GM21717 (cell line): ENCODE measurements around the gene RAB24.
"Not testable (repeated sequence)": the region's sequence is repeated elsewhere in the genome, so short reads cannot be mapped to it uniquely, and the experiment has no call there.

ENCODE experiments used
- ATAC-seq: cut with Tn5 transposase; IDR thresholded peaks from one replicate; pipeline ENCODE4 v1.9.1; 2021; ENCODE audit warnings: mild to moderate bottlenecking, moderate library complexity; ENCODE audit not compliant: unreplicated experiment

Gene RAB24

DNA sequence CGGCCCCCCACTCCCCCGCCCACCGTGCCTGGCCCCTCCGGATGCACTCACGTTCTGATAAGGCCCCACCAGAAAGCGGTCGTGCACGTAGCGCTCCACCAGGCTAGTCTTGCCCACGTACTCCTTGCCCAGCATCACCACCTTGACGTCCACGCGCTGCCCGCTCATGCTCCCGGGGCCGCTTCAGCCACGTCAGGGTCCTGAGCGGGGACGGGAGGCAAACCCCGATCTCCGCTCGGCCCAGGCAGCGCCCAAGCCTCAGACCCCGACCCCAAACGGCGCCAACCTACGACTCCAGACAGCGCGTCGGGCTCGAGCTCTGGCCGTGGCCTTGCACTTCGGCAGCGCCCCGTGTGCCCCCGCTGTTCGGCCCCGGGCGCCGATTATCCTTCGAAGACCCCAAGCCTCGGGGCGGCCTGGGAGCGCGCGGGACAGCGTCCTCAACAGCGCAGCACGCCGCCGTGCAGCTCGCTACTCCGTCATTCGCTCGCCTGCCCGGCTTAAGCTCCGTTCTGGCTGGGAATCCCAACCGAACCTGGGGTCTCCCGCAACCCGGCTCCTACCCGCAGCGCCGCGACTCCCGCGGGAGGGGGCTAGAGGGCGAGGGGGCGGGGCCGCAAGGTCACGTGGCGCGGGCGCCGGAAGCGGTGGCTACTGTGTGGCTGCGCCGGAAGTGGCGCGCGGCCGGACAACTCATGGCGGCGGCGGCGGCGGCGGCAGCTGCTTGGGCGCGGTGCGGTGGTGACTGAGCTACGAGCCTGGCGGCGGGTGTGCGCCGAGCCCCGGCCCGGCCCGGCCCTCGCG is at the start of gene RAB24, which contains the start of gene PRELID1:
RAB24 (minus strand) TSS at position 599 of the 804 bp plus-strand sequence; CDS start at position 168, 431 bp downstream.
PRELID1 (plus strand) TSS at position 679 of the 804 bp plus-strand sequence. CDS start 187 bp downstream, outside the sequence.
- ATAC-seq: peak; percentile 43

DNA sequence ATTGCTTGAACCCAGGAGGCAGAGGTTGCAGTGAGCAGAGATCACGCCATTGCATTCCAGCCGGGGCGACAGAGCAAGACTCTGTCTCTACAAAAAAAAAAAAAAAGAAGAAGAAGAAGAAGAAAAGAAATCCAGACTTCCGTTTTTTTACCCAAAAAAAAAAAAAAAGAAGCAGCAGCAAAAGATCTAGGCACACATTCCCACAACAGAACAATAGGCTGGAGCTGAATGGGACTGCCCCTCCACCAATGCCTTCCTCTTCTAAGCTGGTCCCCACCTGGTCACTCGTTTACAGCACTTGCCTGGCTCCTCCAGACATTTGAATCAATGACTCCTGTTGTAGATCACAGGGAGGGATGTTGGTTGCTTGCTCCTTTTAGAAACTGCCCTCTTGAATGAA is 49.6 kb upstream of the RAB24 start:
- no peak for ATAC-seq

DNA sequence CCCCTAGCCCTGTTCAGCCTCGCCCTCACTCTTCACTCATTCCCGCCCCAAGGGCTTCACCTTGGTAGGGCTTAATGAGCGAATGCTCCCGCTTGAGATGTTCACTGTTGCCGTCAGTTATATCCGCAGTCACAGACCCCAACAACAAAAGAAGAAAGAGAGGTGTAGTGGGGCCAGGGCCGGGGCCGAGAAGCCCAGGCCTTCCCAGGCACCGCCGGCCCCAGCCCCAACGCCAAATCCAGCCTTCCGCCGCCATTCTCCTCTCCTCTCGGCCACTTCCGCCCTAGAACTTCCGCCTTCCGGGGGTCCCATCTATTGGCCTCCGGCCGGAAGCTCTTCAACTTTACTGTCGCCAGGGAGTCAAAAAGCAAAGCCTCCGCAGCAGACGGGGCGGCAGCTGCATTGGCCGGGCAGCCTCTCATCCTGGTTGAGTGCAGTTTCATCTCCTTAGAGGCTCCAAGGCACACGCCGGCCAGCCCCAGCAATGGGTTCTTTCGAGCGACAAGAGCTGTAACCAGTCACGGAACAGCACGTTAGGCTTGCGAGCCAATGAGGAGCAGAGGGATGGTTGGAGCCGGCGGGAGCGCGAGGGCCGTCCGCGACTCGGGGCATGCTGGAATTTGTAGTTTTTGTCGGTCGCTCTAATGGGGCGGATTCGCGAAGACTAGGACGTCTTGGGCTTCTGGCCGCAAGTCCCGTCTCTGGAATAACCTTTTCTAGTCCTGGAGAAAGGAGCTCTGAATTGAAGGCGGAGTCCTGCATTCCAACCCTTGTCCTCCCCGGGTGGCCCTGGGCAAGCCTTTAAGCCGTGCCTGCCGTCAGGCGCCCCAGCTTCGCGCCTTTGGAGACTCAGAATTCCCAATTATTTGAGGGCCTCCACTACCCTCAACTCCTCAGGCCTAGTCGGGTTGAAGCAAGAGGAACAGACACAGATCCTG is 48.1 kb upstream of the RAB24 start, which contains the start of gene LMAN2:
LMAN2 (minus strand) TSS at position 277 of the 938 bp plus-strand sequence; CDS start at position 256, 21 bp downstream.
- peak; percentile 88 for ATAC-seq

DNA sequence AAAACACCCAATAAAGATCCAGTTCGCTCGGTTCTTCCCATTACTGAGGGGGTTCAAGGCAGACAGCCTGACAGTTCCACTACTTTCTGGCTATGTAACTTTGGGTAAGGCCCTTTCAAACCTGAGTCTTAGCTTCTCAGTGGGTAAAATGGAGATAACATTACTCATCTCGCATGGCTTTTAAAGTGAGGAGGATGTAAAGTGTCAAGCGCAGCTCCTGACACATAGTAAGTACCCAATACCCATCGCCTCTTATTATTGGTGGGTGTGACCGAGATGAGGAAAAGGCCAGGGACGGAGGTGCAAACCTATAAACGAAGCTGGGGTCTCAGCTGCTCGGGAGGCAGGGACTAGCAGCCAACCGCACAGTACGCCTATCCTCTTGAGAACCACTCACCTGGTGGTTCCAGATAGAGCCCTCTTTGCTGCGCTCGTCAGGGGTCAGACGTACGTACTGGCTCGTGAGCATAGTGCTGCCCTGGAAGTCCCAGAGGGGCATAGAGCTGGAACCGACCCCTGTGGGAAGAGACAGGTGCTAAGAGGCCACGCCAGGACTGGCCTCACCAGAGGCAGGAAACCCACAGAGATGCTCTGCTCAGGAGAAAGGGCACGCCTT is 47.4 kb upstream of the RAB24 start:
- ATAC-seq: no peak

DNA sequence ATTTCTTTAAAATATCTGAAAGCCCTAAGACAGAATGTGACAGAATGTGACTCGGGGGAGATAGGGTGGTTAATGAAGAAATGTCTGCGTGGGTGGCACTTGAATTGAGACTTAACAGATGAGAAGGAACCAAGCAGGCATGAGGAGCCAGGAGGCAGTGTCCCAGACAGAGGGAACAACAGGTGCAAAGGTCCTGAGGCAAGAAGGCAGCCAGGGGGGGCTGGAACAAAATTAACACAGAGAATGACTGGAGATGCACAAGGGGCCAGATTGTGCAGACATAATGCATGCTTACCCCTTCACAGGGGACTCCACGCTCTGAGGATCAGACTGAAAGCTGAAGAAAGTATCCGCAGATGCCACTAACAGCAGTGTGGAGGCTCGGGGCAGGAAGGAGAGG is 46.2 kb upstream of the RAB24 start:
- ATAC-seq: no peak

DNA sequence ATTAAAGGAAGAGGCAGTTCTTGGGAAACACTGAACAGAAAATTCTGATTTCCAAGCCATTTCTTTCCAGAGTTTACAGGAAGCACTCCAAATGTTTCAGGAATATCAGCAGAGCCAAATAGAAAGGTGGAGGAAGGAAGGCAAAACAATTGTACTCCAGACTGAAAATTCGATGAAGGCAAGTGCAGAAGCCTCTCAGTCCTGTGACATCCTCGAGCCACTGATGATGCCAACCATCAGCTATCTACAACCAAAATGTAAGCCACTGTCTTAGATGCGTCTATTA is 45.8 kb upstream of the RAB24 start:
- no peak for ATAC-seq

DNA sequence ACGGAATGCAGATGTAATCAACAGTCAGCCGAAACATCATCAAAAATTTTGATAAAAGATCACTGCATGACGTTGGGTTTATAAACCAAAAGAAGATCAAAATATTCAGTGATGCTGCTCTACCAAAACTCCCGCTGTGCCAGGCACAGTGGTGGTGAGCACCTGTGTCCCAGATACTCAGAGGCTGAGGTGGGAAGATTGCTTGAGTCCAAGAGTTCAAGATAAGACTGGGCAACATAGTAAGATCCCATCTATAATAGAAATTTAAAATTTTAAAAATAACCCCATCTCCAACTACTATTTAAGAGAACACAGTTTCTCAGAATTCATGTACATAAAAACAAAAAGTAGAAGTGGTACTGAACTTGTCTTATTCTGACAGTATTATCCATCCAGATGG is 44.2 kb upstream of the RAB24 start:
- no peak for ATAC-seq

DNA sequence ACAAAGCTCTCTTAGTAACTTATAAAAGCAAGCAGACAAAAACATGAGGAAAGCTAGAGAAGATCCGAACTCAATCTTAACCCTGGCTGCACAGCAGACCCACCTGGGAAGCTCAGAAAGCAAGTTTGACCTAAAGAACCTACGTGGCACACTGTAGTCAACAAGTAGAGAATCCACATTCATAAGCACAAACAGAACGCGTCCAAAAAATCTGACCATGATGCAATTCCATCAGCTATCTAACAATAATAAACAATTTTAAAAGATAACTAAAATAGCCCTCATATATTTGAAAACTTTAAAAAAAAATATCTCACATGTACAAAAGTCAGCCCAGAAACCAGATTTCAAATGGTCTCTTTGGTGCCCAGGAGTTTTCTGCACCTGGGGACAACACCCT is 43.3 kb upstream of the RAB24 start:
- ATAC-seq: no peak

DNA sequence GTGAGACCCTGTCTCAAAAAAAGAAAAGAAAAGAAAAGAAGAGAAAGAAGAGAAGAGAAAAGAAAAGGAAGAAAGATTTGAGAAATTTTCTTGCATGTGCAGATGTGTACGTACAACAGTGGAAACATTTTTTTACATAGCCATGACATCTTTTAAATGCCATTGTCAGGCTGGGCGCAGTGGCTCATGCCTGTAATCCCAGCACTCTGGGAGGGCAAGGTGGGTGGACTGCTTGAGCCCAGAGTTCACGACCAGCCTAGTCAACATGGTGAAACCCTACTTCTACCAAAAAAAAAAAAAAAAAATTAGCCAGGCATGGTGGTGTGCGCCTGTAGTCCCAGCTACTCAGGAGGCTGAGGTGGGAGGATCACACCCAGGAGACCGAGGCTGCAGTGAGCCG is 41.4 kb upstream of the RAB24 start:
- ATAC-seq: no peak

DNA sequence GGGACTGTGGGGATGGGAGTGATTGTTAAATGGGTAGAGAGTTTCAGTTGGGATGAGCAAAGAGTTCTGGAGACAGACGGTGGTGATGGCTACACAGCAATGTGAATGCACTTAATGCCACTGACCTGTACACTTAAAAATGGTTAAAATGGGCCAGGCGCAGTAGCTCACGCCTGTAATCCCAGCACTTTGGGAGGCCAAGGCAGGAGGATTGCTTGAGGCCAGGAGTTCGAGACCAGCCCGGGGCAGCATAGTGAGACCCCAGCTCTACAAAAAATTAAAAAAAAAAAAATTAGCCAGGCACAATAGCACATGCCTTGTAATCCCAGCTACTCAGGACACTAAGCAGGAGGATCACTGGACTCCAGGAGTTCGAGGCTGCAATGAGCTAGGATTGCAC is 40.3 kb upstream of the RAB24 start:
- no peak for ATAC-seq

DNA sequence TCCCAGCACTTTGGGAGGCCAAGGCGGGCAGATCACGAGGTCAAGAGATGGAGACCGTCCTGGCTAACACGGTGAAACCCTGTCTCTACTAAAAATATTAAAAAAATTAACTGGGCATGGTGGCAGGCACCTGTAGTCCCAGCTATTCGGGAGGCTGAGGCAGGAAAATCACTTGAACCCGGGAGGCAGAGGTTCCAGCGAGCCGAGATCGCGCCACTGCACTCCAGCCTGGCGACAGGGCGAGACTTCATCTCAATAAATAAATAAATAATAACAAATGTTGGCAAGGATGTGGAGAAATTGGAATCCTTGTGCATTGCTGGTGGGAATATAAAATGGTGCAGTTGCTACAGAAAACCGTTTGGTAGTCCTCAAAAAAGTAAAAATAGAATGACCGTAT is 39.5 kb upstream of the RAB24 start:
- ATAC-seq: not testable (repeated sequence)

DNA sequence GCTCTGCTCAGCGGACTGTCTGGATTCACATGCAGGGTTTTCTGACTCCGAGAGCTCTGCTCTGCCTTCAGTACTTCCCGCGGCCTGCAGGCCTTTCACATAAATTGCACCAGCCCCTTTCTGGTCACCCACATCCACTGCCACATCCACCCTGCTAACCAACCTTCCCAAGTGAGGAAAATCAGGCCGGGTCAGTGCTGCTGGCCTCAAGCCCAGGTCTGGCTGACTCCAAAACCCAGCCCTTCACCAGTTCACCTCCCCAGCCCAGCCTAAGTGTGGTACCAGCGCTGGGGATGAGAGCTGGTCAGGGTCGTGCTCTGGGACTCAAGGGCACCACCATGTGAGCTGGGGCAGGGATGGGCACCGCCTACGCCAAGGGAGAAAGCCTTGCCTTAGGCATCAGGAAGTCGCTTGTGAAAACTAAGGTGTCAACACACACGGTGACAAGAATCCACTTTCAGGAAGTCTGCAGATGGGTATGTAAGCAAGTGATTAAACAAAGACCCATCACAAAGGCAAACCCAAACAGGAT is 35.7 kb upstream of the RAB24 start:
- no peak for ATAC-seq

DNA sequence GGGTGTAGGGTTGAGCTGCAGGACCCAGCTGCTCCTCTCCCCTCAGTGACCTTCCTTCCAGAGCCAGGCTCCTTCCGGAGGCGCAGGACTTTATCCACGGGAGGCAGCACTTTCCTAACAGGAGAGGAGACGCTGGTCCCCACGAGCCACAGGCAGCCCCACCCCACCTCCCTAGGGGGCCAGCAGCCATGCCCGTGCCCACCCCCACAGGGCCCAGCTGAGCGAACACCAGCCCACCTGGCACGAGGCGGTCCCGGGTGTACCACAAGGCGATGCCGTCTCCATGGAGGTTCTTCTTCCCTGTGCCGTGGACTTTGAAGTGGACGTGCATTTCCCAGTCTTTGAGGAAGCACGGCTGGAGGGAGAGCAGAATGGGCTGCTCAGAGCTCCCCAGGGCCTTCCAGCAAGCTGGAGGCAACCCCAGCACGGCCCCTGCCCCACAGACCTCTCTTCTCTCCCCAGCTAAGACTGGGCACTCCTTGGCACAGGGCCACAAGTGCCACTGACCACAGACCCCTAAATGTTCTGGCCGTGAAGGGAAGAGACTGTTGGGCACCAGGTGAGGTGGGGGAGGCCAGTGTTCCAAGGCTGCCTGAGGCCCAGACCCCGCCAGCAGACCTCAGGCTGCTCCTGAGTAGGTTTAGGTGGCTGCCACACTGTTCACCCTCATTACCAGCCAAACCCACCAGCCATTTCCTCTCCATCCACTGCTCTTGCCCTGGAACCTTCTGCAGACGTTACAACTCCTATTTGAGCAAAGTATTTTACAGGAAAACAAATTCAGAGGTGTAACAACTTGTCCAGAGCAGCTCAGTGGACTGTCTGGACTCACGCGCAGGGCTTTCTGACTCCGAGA is 35.0 kb upstream of the RAB24 start:
- ATAC-seq: no peak

DNA sequence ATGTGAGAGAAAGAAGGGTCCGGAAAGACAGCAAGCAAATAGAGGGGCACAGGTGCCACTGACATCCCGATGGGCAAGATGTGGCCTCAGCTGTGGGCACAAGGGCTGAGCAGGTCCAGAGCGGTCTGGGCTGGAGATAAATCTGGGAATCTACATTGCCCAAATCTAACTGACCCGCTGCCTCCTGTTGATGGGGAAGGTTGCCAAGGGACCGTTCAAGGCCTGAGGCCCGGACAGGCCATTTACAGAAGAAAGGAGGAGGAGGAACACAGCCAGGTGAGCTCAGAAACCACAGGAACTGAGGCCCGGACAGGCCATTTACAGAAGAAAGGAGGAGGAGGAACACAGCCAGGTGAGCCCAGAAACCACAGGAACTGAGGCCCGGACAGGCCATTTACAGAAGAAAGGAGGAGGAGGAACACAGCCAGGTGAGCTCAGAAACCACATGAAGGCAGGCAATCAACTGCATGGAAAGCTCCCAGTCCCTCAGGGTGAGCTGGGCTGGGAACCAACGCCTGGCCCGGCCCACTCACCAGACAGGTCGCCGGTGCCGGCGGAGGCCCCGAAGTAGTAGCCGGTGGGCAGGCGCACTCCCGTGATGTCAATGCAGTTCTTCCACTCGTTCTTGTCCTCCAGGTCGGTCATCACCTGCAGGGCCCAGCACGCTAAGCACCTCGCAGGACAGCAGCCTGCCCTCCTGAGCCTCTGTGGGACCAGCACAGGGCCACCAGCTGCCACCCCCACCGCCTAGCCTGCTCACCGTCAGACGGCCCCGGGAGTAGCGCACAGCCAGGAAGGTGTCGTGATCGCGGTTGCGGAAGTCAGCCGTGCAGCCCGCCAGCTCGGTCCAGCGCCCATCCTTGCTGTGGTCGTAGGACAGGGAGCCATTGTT is 33.3 kb upstream of the RAB24 start:
- ATAC-seq: no peak

DNA sequence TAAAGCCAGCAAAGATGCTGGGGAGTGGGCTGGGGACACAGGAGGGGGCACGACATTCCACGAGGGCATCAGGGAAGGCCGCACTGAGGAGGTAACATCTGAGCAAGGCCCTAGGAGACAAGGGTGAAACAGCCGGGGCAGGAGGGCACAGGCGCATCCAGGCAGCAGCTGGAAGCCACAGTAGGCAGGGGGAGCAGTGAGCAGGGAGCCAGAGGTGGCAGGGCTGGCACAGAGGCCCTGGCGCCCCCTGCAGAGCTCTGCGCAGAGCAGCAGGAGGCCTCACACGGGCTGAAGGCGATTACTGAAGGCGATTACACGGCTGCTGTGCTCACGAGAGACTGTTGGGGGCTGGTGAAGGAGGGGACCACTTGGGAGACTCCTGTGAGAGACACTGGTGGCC is 32.6 kb upstream of the RAB24 start:
- no peak for ATAC-seq

DNA sequence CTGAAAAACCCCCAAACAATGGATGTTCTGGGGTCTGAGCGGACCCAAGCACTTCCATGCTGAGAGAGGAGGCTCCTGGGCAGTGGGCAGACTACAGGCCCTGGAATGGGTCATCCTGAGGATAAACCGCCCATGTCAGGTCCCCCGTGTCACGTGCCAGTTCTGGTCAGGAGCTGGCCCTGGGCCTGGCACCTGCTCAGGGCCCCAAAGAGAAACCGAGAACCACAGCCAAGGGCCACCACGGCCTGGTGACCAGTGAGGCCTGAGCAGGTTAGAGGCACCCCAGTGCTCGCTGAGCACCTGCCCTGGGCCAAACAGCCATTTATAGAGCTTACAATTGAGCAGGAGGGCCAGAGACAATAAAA is 32.2 kb upstream of the RAB24 start:
- ATAC-seq: no peak

DNA sequence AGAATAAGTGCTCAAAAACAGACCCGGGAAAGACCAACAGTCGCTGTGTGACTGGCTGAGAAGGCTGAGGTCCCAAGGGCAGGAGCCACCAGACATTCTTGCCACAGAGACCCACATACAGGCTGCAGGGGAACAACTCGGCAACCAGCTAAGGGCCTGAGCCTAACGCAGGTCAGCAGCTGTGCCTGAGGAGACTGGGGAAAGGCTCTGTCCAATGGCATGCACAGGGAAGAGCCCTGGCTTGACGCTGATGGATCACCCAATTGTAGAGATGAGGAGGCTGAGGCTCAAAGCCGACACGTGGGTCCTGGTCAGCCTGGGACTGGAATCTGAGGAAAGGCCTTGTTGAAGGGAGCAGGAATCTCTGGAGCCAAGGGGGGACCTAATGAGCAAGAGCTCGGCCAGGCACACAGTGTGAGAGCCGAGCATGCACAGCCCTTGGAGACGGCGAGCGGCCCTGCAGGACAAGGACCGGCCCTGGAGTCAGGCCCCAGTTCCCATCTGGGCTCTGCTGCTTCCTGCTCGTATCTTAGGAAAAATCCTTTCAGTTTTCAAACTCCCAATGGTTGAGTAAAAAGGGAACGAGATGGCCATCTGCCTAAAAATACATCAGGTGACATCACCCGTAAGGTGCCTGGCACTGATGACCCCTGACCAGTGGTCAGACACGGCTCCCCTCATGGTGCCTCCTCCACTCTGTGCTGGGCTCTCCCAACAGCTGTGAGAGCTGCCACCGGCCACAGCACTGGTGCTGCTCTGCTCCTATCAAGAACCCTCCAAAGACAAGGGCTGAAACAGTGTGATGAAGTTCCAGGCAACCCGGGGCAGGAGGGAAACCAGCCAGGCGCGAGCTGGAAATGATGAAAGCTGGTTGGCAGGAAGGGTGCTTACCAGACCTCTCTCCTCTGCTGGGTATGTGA is 31.5 kb upstream of the RAB24 start:
- no peak for ATAC-seq

DNA sequence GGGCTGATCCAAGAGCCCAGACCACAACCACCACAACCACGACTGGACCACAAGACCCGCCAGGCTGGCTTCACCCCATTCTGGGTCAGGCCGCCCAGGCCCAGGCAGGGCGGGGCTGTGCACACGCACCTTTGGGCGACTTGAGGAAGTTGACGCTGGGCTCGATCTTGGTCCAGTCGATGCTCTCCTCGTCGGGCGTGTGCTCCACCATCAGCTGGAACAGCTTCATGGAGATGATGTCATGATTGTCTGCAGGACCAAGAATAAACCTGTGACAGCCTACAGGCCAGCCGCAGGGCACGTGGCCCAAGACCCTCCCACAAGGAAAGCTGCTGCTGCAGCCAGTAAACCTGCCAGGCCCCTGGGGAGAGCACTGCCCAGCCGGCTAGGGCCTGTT is 30.6 kb upstream of the RAB24 start:
- no peak for ATAC-seq
